CD4-positive, alpha-beta memory T cell (primary cell): ENCODE measurements around the gene PGAM5. TPM values are rescaled to one million over a fixed set of nuclear protein-coding genes. Genes with fewer than 3 reads are reported as not detected.

ENCODE experiments used
- CTCF ChIA-PET: fragments of 350-600 bp; sonication (Branson Sonifier 250); formaldehyde crosslinking; loops from one replicate; lab custom pipeline; 2021; ENCODE audit warnings: inconsistent platforms; ENCODE audit not compliant: partially characterized antibody; lab: Charles Lee
- POLR2A ChIA-PET: fragments of 350-600 bp; sonication (Branson Sonifier 250); formaldehyde crosslinking; loops from one replicate; lab custom pipeline; 2021; ENCODE audit not compliant: partially characterized antibody; lab: Charles Lee
- DNase-seq, 5 donors: peaks; one replicate each; pipeline versions ENCODE4 v3.0.0 to v3.0.0-alpha.2; 2020 to 2022; ENCODE audit warnings: mixed read lengths in 1 of 5
- H3K27ac ChIP-seq: one replicate; pipeline ENCODE4 v1.7.0; 2013; ENCODE audit warnings: low read depth, low read length
- H3K27me3 ChIP-seq: 2 replicates; pipeline ENCODE4 v1.7.0; 2013; ENCODE audit warnings: mild to moderate bottlenecking, low read length, moderate library complexity; ENCODE audit not compliant: insufficient read depth
- H3K36me3 ChIP-seq: 2 replicates; pipeline ENCODE4 v1.7.0; 2013; ENCODE audit warnings: mild to moderate bottlenecking, low read length, moderate library complexity; ENCODE audit not compliant: insufficient read depth
- H3K4me1 ChIP-seq: 2 replicates; pipeline ENCODE4 v1.7.0; 2013; ENCODE audit warnings: mild to moderate bottlenecking, low read length, moderate library complexity; ENCODE audit not compliant: insufficient read depth
- H3K4me3 ChIP-seq, 2 donors: one replicate each; pipeline ENCODE4 v1.7.0; 2013; ENCODE audit warnings: low read length in 2 of 2, mild to moderate bottlenecking in 1 of 2
- H3K9me3 ChIP-seq, 2 donors: one replicate each; pipeline ENCODE4 v1.7.0; 2013; ENCODE audit warnings: low read length in 2 of 2, control low read depth in 1 of 2; ENCODE audit not compliant: control insufficient read depth in 1 of 2
- H3K27ac Mint-ChIP-seq, 7 donors: one replicate each; pipeline ENCODE4 v1.8.0; 2020 to 2021; ENCODE audit warnings: mixed read lengths in 7 of 7, mild to moderate bottlenecking in 6 of 7, inconsistent platforms in 3 of 7, moderate library complexity in 3 of 7
- H3K27me3 Mint-ChIP-seq, 2 donors: one replicate each; pipeline ENCODE4 v1.8.0; 2020 to 2021; ENCODE audit warnings: mixed read lengths in 2 of 2
- H3K36me3 Mint-ChIP-seq, 2 donors: one replicate each; pipeline ENCODE4 v1.8.0; 2020 to 2021; ENCODE audit warnings: mixed read lengths in 2 of 2, inconsistent platforms in 1 of 2, mild to moderate bottlenecking in 1 of 2
- H3K4me1 Mint-ChIP-seq, 4 donors: one replicate each; pipeline ENCODE4 v1.8.0; 2020 to 2021; ENCODE audit warnings: mixed read lengths in 4 of 4, mild to moderate bottlenecking in 1 of 4
- H3K4me3 Mint-ChIP-seq, 8 donors: one replicate each; pipeline ENCODE4 v1.8.0; 2020 to 2021; ENCODE audit warnings: mixed read lengths in 8 of 8, mild to moderate bottlenecking in 7 of 8, moderate library complexity in 6 of 8, inconsistent platforms in 3 of 8
- H3K9me3 Mint-ChIP-seq, 8 donors: one replicate each; pipeline ENCODE4 v1.8.0; 2020 to 2021; ENCODE audit warnings: mixed read lengths in 8 of 8, mild to moderate bottlenecking in 5 of 8, inconsistent platforms in 3 of 8, moderate library complexity in 1 of 8
- intact Hi-C: fragments of 100-400 bp; cut with micrococcal nuclease; formaldehyde crosslinking; loops from one replicate; pipeline ENCODE4 v1.15.1; 2023
- polyA plus RNA-seq, 2 donors: library from polyadenylated mRNA; unstranded; fragments of 300-500 nt; fragmentation: Illumina TruSeq; gene quantifications; one replicate each; pipeline ENCODE4 v1.2.3, GENCODE V29; 2021
- total RNA-seq, 2 experiments: library from RNA; stranded (reverse); gene quantifications; one replicate each; pipeline ENCODE4 v1.2.3, GENCODE V29; 2021

PGAM5 gene
- total and polyA plus RNA-seq, 4 experiments from 2014 or later, result 7.2 to 29.7 (median 25.9) TPM

- no peaks in the 10 kb centered on the region for H3K27me3 Mint-ChIP-seq
- POLR2A ChIA-PET, result interaction anchor here (1.1 kb wide), 1 partner anchor 49 kb away, joined by 3 read pairs; the partner anchor contains the start of gene ANKLE2
- intact Hi-C loops, result loop anchor here (5.0 kb wide), 1 partner anchor 174 kb away; the partner anchor contains the start of gene CHFR
- DNase-seq, result no peak
- H3K27ac Mint-ChIP-seq, result peak overlapping the region in 2 of 7 donors; percentile 30 to 75
- Histone ChIP-seq H3K27me3 (no peaks in the 10 kb centered on the region), H3K9me3 (peaks cover 0 to 2% of the 10 kb centered on the region in 2 donors), H3K4me1 (peaks cover 28% of the 10 kb centered on the region), H3K36me3 (peaks cover 19% of the 10 kb centered on the region), H3K4me3 (no peak overlapping the region), H3K27ac (no peak overlapping the region)
- H3K36me3 Mint-ChIP-seq, result peaks cover 8 to 27% of the 10 kb centered on the region in 2 donors
- H3K4me1 Mint-ChIP-seq, result peaks cover 8 to 33% (median 18%) of the 10 kb centered on the region in 4 donors
- CTCF ChIA-PET, result no interaction called here
- H3K4me3 Mint-ChIP-seq, result peak overlapping the region in 2 of 8 donors; percentile 29 to 39
- peaks cover 0 to 8% (median 5%) of the 10 kb centered on the region in 8 donors for H3K9me3 Mint-ChIP-seq
Measured at GRCh38 chr12:132713123-132713522, 2.5 kb downstream of the PGAM5 start.

- Mint-ChIP-seq H3K27ac (no peak overlapping the region), H3K36me3 (peaks cover 15 to 36% of the 10 kb centered on the region in 2 donors), H3K27me3 (no peaks in the 10 kb centered on the region), H3K4me1 (peaks cover 6 to 28% (median 14%) of the 10 kb centered on the region in 4 donors), H3K9me3 (peaks cover 0 to 6% (median 0%) of the 10 kb centered on the region in 8 donors), H3K4me3 (no peak overlapping the region)
- no peaks in the 10 kb centered on the region for H3K27me3 ChIP-seq
- no peak overlapping the region for H3K27ac ChIP-seq
- POLR2A ChIA-PET, result no interaction called here
- H3K4me3 ChIP-seq, result no peak overlapping the region
- no peak for DNase-seq
- intact Hi-C loops, result no loop called here
- CTCF ChIA-PET, result no interaction called here
- H3K4me1 ChIP-seq, result peaks cover 20% of the 10 kb centered on the region
- H3K36me3 ChIP-seq, result peaks cover 37% of the 10 kb centered on the region
- no peaks in the 10 kb centered on the region for H3K9me3 ChIP-seq
Measured at GRCh38 chr12:132715874-132716273, 5.2 kb downstream of the PGAM5 start.

- CTCF ChIA-PET, result no interaction called here
- peaks cover 15 to 40% of the 10 kb centered on the region in 2 donors for H3K36me3 Mint-ChIP-seq
- H3K27ac ChIP-seq, result no peak overlapping the region
- H3K27me3 Mint-ChIP-seq, result no peaks in the 10 kb centered on the region
- DNase-seq, result no peak
- H3K27me3 ChIP-seq, result no peaks in the 10 kb centered on the region
- H3K4me1 ChIP-seq, result peaks cover 18% of the 10 kb centered on the region
- POLR2A ChIA-PET, result no interaction called here
- H3K4me3 ChIP-seq, result no peak overlapping the region
- intact Hi-C loops, result no loop called here
- H3K4me1 Mint-ChIP-seq, result peaks cover 6 to 27% (median 13%) of the 10 kb centered on the region in 4 donors
- peaks cover 0 to 6% (median 0%) of the 10 kb centered on the region in 8 donors for H3K9me3 Mint-ChIP-seq
- no peak overlapping the region for H3K27ac Mint-ChIP-seq
- H3K9me3 ChIP-seq, result no peaks in the 10 kb centered on the region
- H3K36me3 ChIP-seq, result peaks cover 42% of the 10 kb centered on the region
- H3K4me3 Mint-ChIP-seq, result no peak overlapping the region
Measured at GRCh38 chr12:132716356-132716755, 5.7 kb downstream of the PGAM5 start.

- Histone ChIP-seq H3K4me3 (no peak overlapping the region), H3K4me1 (peaks cover 12% of the 10 kb centered on the region), H3K9me3 (no peaks in the 10 kb centered on the region), H3K27me3 (no peaks in the 10 kb centered on the region), H3K27ac (no peak overlapping the region), H3K36me3 (peaks cover 42% of the 10 kb centered on the region)
- peaks cover 0 to 6% (median 0%) of the 10 kb centered on the region in 8 donors for H3K9me3 Mint-ChIP-seq
- peaks cover 3 to 20% (median 10%) of the 10 kb centered on the region in 4 donors for H3K4me1 Mint-ChIP-seq
- peaks cover 15 to 45% of the 10 kb centered on the region in 2 donors for H3K36me3 Mint-ChIP-seq
- no peaks in the 10 kb centered on the region for H3K27me3 Mint-ChIP-seq
- CTCF ChIA-PET, result no interaction called here
- H3K4me3 Mint-ChIP-seq, result no peak overlapping the region
- H3K27ac Mint-ChIP-seq, result no peak overlapping the region
- intact Hi-C loops, result no loop called here
- POLR2A ChIA-PET, result no interaction called here
- DNase-seq, result no peak
Measured at GRCh38 chr12:132717011-132717410, 6.4 kb downstream of the PGAM5 start.

- Mint-ChIP-seq H3K4me1 (peaks cover 0 to 13% (median 7%) of the 10 kb centered on the region in 4 donors), H3K27ac (no peak overlapping the region), H3K9me3 (peaks cover 0 to 6% (median 0%) of the 10 kb centered on the region in 8 donors), H3K4me3 (no peak overlapping the region), H3K27me3 (no peaks in the 10 kb centered on the region), H3K36me3 (peaks cover 15 to 47% of the 10 kb centered on the region in 2 donors)
- Histone ChIP-seq H3K36me3 (peaks cover 42% of the 10 kb centered on the region), H3K9me3 (no peaks in the 10 kb centered on the region), H3K4me3 (no peak overlapping the region), H3K27me3 (no peaks in the 10 kb centered on the region), H3K27ac (no peak overlapping the region), H3K4me1 (peaks cover 4% of the 10 kb centered on the region)
- DNase-seq, result no peak
- intact Hi-C loops, result no loop called here
- ChIA-PET POLR2A (no interaction called here), CTCF (no interaction called here)
Measured at GRCh38 chr12:132717531-132718387, 7.1 kb downstream of the PGAM5 start.

GRCh38 chr12:132718644-132719043 is 8.0 kb downstream of the PGAM5 start:
- intact Hi-C loops, result no loop called here
- Histone ChIP-seq H3K9me3 (no peaks in the 10 kb centered on the region), H3K4me1 (no peaks in the 10 kb centered on the region), H3K36me3 (peaks cover 46% of the 10 kb centered on the region), H3K4me3 (no peak overlapping the region), H3K27ac (no peak overlapping the region), H3K27me3 (no peaks in the 10 kb centered on the region)
- Mint-ChIP-seq H3K4me1 (peaks cover 0 to 4% (median 3%) of the 10 kb centered on the region in 4 donors), H3K4me3 (no peak overlapping the region), H3K36me3 (peaks cover 15 to 48% of the 10 kb centered on the region in 2 donors), H3K9me3 (peaks cover 0 to 6% (median 0%) of the 10 kb centered on the region in 8 donors), H3K27ac (no peak overlapping the region), H3K27me3 (no peaks in the 10 kb centered on the region)
- no peak for DNase-seq
- ChIA-PET POLR2A (no interaction called here), CTCF (no interaction called here)

GRCh38 chr12:132719141-132719953 is 8.7 kb downstream of the PGAM5 start:
- H3K36me3 Mint-ChIP-seq, result peaks cover 15 to 53% of the 10 kb centered on the region in 2 donors

More at GRCh38 chr12:132719141-132719953, 8.7 kb downstream of the PGAM5 start:
- intact Hi-C loops, result no loop called here
- Mint-ChIP-seq H3K4me1 (peaks cover 0 to 3% (median 3%) of the 10 kb centered on the region in 4 donors), H3K9me3 (peaks cover 0 to 6% (median 0%) of the 10 kb centered on the region in 8 donors), H3K27ac (no peak overlapping the region), H3K27me3 (no peaks in the 10 kb centered on the region), H3K4me3 (no peak overlapping the region)
- ChIA-PET POLR2A (interaction anchor here (1.2 kb wide), 1 partner anchor 9 kb away, joined by 3 read pairs; the partner anchor contains the start of gene PGAM5), CTCF (no interaction called here)
- H3K9me3 ChIP-seq, result no peaks in the 10 kb centered on the region
- peaks cover 47% of the 10 kb centered on the region for H3K36me3 ChIP-seq
- H3K4me3 ChIP-seq, result no peak overlapping the region
- H3K27me3 ChIP-seq, result no peaks in the 10 kb centered on the region
- H3K4me1 ChIP-seq, result no peaks in the 10 kb centered on the region
- DNase-seq, result no peak
- H3K27ac ChIP-seq, result no peak overlapping the region
